NCI-H146 (cell line): Measurements from ENCODE around the gene VSNL1.

Experiments used
- DNase-seq: peaks from one replicate; lab custom pipeline; 2025; lab: John Stamatoyannopoulos, UW

The VSNL1 gene

DNA sequence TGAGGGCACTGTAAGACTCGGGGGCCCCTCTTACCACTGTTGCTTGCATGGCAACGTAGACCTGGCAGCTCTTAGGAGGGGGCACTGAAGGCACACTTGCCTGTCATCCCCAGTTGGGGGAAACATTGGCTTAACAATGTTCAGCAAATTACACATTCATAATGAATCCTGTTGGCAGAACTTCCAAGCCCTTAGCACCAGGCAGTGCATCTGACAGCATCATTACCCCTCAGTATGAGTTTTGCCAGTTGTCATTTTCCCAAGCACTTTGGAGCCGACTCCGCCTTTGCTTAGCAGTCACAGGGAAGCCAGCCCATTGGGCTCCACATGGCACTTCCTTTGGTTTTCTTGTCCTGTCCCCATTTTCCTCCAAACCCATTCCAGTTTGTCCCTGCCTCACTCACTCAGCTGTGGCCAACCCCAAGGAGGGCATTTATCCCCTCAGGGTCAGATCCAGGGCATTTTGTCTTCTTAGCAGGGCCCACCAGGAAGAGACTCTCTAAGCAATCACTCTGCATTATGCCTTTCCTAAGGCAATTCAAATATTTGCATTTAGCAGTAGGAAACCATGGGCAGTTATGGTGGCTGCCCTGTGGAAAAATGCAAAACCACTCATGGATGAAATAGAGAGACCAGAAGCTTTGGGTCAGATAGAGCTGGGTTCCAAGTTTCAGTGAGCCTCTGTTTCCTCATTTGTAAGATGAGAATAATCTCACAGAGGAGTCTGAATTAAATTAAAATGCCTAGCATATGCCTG is 73.9 kb downstream of the VSNL1 start:
- no peak for DNase-seq

DNA sequence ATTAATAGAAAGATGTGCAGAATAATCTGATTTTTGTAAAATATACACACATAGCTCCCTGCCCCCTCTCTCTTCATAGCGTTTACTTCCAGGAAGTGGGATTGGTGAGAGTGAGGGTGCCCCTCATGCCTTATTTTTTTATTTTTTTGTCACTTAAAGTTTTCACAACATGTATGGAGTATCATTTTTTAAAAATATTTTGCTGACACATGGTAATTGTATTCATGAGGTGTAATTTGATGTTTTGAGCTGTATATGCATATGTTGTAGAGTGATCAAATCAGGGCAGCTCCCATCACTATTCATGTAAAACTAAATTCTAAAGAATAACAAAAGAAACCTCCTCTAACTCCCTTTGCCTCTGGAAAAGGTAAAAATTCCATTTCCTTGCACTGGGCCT is 74.7 kb downstream of the VSNL1 start:
- no peak for DNase-seq

DNA sequence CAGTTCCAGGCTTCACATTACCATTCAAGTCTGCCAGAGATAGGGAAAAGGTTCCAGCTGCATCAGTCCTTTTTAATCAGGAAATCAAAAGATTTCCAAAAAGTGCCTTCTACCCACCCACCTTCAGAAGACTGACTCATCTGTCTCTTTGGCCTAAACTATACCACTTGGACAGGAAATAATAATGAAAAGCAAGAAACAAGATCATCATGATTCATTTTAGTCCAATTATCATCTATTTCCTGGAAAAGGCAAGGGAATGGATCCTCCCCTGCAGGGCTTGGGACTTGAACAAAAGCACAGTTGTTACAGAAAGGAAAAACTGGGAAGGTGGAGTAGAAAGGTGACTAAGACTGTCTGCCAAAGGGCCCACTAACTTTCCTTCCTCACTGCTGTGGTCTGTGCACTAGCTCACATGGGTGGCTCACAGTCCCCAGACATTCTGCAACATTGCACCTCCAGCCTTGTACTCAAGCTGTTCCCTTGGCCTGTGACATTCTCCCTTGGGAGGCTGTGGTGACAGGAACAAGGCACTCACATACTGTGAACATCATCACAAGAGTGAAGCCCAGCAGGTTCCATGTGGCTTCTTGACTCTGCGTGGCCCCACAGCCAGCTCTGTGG is 75.3 kb downstream of the VSNL1 start:
- DNase-seq = no peak

GRCh38 chr2:17616405-17616804 is 75.9 kb downstream of the VSNL1 start:
- DNase-seq = no peak

DNA sequence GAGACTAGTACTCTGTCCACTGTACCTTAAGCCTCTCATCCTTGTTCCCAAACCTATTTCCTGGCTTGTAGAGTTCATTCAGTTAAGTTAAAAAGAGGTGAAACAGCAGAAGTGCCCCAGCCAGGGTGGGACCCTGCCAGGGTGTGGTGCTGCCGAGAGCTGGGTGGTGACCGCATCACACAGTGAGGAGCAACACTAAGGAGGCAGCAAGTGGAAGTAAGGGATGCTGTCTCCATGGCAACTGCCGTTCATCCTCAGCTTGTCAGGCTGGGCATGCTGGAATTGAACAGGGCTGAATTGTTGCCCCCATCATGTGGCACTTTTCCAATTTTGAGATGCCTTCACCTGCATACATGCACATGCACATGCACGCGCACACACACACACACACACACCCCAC is 77.0 kb downstream of the VSNL1 start:
- no peak for DNase-seq

GRCh38 chr2:17617955-17618354 is 77.5 kb downstream of the VSNL1 start:
- DNase-seq = no peak

GRCh38 chr2:17620280-17620679 is 79.8 kb downstream of the VSNL1 start:
- DNase-seq = no peak

- DNase-seq = no peak
Measured at GRCh38 chr2:17620841-17621240, 80.3 kb downstream of the VSNL1 start.

DNA sequence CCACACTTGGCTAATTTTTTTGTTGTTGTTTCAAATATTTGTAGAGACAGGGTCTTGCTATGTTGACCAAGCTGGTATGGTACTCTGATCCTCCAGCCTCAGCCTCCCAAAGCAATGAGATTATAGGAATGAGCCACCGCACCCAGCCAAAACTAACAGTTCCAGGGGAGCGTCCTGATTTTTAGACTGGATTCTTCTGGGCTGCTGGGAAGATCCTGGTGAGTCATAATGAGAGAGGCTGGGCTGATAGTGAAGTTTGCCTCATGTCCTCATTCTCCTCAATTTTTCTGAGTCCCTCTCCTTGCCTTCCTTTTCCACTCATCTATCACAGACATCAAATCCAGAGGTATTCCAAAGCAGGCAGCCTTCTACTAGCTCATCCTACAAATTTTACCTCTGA is 81.3 kb downstream of the VSNL1 start:
- no peak for DNase-seq

DNA sequence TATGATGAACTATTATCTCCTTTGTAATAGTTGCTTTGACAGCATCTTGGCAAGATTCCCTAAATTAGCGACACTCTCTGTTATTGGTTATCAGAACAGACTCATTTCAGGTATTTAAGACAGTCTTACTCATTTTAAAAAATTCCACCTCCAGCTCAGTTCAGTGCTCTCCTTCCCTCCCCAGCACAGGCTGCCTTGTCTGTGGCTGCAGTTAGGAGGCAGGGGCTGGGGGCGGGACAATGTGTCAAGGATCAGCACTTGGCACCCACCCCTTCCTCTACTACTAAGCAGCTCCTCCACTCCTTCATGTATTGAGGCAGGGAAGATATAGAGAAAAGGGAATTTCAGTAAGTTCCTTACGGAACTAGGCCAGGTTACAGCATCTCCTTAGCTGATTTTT is 85.0 kb downstream of the VSNL1 start:
- DNase-seq = no peak

DNA sequence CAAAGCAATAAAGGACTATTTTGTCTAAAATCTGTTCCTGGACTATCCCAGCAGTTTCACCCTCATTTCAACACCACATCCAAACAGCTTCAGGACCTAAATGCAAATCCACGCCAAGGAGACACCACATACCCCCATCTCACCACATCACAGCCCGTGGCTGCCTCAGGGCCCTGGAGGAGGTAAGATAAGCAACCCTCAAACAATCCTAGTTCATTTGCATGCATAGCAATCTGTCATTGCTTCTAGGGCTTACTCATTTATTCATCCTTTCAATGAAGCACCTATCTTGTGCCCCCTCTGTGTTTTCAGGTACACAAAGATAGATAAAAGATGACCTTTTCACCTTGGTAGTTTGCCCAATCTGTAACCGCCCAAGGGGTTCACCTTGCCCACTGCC is 86.5 kb downstream of the VSNL1 start:
- DNase-seq = no peak

DNA sequence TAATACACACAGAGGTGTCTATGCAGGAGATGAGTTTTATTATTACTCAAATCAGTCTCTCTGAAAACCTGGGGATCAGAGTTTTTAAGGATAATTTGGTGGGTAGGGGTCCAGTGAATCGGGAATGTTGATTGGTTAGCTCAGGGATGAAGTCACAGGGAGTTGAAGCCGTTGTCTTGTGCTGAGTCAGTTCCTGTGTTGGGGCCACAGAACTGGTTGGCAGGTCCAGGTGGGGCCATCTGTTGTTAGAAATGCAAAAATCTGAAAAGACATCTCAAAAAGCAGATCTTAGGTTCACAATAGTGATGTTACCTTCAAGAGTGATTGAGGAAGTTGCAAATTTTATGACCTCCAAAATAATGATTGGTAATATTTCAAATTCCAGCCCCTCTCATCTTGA is 86.9 kb downstream of the VSNL1 start:
- DNase-seq = no peak

DNA sequence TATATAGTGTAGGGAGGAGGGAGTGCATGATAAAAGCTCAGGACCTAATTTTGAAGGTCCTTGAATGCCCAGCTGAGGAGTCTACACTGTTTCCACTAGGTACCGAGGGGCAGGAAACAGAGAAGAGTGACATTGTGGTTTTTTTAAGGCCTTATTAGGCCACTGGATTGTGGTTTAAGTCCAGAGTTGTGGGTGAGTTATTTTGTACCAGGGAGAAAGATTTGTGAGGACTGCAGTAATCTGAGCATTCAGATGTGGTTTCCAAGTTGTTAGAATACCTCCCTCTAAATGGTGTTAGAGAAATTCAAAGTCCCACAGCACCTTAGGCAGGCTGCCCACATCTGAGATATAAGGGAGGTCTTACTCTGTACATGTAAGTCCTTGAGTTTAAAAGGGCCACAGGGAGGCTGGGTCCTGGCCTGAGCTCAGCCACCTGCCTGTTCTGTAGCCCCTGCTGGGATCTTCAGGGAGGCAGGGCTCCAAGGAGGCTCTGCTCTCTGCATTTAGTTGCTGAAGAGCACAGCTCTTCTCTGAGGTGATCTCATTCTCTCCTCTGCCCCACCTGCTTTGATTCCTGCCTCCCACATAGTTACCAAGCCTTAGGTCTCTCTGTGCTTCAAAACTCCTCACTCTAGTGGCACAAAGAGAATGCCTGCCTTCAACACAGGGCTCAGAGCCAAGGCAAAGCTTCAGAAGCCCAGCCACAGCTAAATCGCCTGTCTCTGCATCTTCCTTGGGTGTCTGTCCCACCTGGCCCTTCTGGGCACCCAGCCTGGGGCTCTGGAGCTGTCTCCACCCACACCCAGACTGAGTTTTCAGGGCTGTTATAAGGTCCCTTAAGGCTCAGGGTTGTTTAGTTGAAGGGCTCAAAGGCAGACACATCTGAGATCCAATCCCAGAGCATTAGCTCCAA is 88.1 kb downstream of the VSNL1 start:
- no peak for DNase-seq

DNA sequence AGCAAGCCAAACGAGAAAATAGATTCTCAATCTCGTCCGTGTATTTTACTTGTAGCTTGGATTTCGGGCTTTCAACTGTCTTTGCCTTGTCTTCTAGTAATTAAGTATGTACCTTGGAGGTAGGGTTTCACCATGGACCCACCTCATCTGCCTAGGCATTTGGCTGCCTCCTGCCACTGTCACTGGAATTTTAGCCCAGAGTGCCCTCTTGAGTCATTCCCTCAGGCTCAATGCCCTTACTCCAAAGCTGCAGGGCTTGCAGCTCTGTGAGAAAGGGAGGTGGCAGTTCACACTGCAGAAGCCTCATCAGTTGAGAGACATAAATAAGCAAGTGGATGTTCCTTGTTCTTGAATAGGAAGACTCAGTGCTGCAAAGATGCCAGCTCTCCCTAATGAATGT is 89.6 kb downstream of the VSNL1 start:
- no peak for DNase-seq

DNA sequence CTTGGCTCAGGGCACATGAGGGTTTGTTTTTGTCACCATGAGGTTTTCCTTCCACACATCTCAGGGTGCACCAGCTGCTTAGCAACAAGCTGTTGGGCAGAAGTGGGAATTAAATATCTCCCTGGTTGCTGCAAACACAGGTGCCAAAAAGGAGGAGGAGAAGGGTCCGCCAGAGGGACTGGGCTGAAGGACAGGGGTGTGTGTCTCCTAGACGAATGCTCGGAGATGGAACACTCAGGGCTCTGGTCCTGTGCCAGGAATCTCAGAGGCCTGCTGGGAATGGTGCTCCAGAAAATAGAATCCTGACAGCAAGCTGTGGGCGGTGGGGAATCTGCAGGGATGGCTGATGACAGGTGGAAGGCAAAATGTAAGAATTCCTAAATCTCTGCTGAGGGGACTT is 94.5 kb downstream of the VSNL1 start:
- no peak for DNase-seq

- no peak for DNase-seq
Measured at GRCh38 chr2:17636257-17636656, 95.8 kb downstream of the VSNL1 start.

GRCh38 chr2:17637131-17637906 is 96.8 kb downstream of the VSNL1 start:
- no peak for DNase-seq

DNA sequence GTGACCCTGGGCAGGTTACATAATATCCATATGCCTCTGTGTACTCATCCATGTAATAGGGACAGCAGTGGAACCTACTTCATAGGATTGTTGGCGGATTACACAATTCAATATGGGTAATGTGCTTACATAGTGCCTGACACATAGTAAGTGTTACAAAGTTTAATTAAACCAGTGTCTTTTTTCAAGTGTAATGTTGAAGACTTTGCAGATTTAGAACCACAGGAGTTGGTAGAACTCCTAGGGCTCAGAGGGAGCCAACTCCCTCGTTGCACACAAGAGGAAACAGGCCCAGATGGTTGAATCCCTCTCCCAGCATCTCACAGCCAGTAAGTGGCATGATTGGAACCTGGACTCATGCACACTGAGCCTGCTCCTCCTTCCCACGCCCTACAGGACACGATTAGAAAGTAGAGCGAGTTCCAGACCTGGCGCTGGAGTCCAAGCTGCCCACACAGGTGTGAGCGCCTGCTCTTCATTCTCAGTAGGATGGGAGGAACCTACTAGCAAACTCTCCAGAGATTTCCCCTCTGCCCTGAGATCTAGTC is 97.8 kb downstream of the VSNL1 start:
- no peak for DNase-seq

- no peak for DNase-seq
Measured at GRCh38 chr2:17640406-17640805, 99.9 kb downstream of the VSNL1 start.

DNA sequence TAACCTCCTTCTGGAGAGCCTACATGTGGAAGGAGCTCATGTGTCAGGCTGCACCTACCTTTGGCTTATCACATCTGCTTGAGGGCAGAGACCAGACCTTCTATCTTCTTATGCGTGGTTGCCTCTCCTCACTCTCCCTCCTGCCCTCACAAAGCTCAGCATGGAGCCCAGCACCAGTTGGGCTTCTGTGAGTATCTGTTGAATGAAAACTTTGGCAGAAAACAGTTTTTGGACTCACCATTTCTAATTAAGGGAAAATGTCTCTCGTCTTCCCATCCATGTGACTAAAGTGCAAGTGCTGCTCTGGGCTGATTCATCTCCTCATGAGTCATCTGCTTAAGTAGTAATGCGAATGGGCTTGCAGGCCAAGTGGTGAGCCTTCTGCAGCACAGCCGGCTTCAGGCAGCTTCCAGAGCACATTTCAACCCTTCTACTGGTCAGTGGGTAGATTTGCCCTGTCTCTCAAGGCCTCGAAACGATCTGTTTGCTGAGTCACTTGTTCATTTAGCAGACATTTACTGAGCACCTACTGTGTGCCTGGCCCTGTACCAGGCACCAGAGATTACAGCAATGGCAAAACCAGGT is 102.6 kb downstream of the VSNL1 start:
- no peak for DNase-seq

DNA sequence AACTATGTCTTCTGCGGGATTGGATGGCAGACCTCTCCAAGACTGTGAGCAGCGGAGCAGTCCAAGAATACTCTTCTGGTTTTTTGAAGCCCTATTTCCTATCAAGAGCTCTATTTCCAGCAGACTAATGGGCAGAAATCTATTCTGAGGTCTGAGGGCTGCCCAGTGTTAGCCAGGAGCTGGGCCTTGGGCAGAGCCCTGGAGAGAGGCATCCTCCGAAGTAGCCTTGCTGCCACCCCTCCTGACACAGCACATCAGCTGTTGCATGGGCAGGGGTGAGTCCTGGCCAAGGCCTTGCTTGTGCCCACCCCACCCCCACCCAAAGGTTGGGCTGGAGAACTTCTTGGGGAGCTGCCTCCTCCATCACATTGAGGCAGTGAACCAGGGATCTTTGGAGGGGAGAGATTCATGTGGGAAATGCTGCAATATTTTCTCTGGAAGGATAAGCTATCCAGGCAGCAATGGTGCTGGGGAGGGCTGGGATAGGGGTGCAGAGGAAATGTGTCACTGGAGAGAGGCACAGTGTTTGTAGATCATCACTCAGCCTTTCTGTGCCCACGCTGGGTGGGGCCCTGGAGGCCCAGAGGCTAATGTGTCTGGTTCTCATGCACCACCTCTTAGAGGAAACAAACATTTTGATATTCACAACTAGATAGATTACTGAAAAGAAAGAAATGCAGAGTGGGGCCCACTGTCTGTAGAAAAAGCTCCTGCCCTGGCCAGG is 104.7 kb downstream of the VSNL1 start:
- DNase-seq = no peak
